ENCODE data around the gene LRRC32.

GRCh38 chr11:76682106-76682505 lies 11.6 kb upstream of the LRRC32 start:
- TF ChIP-seq EZH2phosphoT487 (IDR thresholded peaks at IDR 0.05; ENCODE audit: insufficient read depth, low read depth) (no peak), EZH2 (IDR thresholded peaks at IDR 0.05; ENCODE audit: insufficient read depth, poor library complexity, severe bottlenecking) (no peak)

Measured in GM23248 (cell line).